Measurements from ENCODE around the gene EID3.

GRCh38 chr12:104316936-104317335 lies 13.4 kb downstream of the EID3 start:
- TF ChIP-seq CTCF (conservative IDR thresholded peaks at IDR 0.05; ENCODE audit: low read depth in 2 of 2): no peak
- no peak for TF ChIP-seq REST (IDR thresholded peaks at IDR 0.05; ENCODE audit: unreplicated experiment)

Measured in GM23338 (cell line).